Middle frontal gyrus (tissue), 1 donor: ENCODE measurements around the gene EFCAB5.
"Not testable (repeated sequence)": the region's sequence is repeated elsewhere in the genome, so short reads cannot be mapped to it uniquely, and the experiment has no call there.

Experiments used
- DNase-seq: peaks from one replicate; pipeline ENCODE4 v3.0.0-alpha.2; 2015; ENCODE audit warnings: low spot score; ENCODE audit errors: extremely low spot score

The EFCAB5 gene

DNA sequence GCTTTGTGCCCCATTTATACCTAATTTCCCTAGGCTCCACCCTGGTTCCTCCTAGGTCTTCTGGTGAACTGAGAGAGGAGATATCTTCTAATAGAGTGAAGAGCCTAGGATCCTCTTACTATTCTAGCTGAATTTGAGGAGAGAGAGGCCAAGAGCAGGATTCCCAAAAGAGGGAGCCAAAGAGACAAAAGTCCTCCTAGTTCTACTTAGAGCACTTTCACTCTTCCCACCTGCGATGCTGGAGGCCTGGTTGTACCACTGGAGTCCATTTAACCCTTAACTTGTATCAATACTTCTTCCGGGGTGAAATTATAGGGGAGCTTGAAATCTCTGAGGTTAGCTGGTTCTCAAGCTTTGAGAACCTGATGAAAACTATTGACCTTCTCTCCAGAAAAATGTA lies 8.1 kb upstream of the EFCAB5 start:
- DNase-seq = no peak

- not testable (repeated sequence) for DNase-seq
These were observed 5.5 kb upstream of the EFCAB5 start for GRCh38 chr17:29935909-29936308.

GRCh38 chr17:29936724-29937123 lies 4.7 kb upstream of the EFCAB5 start:
- DNase-seq = no peak

- no peak for DNase-seq
These were observed 3.8 kb downstream of the EFCAB5 start for GRCh38 chr17:29945281-29945680.

- DNase-seq = no peak
These were observed 7.2 kb downstream of the EFCAB5 start for GRCh38 chr17:29948448-29949215.

DNA sequence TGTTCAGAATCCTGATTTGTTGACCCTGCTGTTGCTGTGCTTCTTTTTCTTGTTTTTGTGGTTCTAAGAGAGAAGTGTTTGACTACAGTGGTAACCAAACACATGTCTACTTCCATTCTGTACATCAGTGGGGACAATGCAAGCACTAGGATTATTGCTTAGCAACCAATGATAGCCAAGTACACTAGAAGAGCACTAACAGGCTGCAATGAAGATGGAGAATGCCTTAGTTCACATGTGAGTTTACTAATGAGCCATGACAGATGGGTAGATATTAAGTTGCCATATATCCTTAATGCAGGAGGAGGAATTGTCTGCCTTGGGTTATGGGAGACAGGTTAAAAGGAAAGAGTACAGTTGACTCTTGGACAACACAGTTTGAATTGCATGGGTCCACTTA lies 8.3 kb downstream of the EFCAB5 start:
- no peak for DNase-seq

DNA sequence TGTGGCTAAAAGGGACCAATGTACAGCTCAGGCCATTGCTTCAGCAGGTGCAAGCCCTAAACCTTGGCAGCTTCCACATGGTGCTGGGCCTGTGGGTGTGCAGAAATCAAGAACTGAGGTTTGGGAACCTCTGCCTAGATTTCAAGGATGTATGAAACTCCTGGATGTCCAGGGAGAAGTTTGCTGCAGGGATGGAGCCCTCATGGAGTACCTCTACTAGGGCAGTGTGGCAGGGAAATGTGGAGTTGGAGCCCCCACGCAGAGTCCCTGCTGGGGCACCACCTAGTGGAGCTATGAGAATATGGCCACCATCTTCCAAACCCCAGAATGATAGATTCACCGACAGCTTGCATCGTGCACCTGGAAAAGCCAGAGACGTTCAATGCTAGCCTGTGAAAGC lies 13.0 kb downstream of the EFCAB5 start:
- DNase-seq = no peak

GRCh38 chr17:29956225-29956624 lies 14.8 kb downstream of the EFCAB5 start:
- no peak for DNase-seq

- DNase-seq = not testable (repeated sequence)
These were observed 16.1 kb downstream of the EFCAB5 start for GRCh38 chr17:29957488-29957887.

DNA sequence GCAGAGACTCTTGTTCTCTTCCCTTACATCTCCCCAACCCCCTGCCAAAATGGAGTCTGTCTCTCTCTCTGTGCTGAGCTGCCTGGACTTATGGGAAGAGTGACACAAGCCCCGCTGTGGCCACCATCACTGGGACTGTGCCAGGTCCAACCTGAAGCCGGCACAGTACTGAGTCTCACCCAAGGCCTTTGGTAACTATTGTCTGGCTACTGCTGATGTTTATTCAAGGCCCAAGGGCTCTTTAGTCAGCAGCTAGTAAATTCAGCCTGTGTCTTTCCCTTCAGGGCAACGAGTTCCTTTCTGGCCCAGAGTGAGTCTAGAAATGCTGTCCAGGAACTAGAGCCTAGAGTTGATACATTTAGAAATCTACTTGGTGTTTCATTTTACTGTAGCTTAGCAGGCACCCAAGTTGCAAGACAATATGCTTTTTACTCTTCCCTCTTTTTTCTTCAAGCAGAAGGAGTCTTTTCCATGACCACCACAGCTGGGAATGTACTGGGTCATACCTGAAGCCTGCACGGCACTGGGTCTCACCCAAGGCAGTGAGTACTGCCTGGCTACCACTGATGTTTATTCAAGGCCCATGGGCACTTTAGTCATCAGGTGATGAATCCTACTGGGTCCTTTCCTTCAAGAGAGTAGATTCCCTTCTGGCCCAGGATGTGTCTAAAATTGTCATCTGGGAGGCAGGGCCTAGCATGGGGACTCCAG lies 17.7 kb downstream of the EFCAB5 start:
- no peak for DNase-seq

GRCh38 chr17:29959658-29960337 lies 18.4 kb downstream of the EFCAB5 start:
- no peak for DNase-seq

GRCh38 chr17:29962656-29963055 lies 21.2 kb downstream of the EFCAB5 start:
- DNase-seq = no peak

GRCh38 chr17:29968271-29968670 lies 26.8 kb downstream of the EFCAB5 start:
- no peak for DNase-seq

DNA sequence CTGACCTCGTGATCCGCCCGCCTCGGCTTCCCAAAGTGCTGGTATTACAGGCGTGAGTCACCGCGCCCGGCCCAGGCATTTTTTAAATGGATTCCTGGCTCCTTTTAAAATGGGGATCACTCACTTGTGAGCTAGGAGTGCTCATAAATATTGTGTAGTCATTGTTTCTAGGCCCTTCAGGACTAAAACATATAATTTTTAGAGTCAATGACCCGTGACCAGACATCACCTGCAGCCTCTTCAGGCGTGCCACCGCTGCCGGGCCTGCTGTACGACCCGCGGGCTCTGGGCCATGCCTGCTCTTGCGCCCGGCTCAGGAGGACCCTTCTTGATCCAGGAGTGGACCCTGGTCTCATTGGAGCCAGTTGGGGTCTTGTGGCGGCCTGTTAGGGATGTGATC lies 30.8 kb downstream of the EFCAB5 start:
- DNase-seq = no peak

GRCh38 chr17:29973005-29973404 lies 31.6 kb downstream of the EFCAB5 start:
- DNase-seq = no peak

DNA sequence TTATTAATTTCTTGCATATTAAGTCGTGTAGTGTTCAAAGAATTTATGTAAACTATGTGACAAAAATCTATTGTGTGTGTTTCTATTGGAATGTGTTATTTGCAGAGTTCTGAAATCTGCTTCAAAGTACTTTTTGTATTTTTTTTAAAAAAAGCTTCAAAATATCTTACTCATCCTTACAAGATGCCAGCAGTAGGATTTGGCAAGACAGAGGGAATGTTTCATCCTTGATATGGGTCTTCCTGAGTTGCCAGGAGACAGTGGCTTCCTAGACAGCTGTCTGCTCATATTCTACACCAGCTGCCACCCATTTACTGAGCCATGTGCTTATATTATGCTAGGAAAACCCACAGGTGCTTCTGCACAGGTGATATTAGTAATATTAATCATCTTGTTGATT lies 36.4 kb downstream of the EFCAB5 start:
- DNase-seq = no peak

- DNase-seq = no peak
These were observed 38.8 kb downstream of the EFCAB5 start for GRCh38 chr17:29980261-29980660.

- DNase-seq = no peak
These were observed 41.7 kb downstream of the EFCAB5 start for GRCh38 chr17:29982991-29983653.

- DNase-seq = no peak
These were observed 55.0 kb downstream of the EFCAB5 start for GRCh38 chr17:29996458-29996857.

DNA sequence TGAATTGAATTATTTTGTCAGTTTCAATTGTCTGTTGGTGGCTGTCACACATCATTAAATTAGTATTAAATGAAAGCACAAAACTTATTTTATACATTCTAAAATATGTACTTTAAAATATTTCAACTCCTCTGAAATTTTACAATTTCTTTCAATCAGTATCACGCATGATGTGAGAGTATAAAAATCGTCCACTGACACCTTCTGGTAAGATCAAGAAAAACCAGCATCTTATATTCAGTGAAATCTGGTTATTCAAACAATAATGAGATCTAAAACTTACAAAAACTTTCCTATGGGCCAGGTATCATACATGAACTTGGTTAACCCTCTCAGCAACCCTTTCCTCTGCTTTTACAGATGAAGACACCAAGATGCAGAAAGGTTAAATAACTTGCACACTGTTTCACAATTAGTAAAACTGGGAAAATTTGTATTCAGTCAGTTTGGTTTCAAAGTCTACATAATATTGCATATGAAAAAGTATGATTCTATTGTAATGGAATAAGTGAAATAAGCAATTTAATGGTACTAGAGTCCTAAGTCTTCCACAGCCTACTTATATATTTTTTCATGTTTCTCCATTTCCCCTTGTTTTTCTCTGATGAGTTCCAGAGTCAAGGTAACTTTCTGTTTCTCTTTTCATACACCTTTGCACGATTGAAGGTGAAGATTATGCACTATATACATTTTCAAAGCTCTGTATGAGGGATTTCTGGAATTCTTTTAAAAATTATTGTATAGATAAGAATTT lies 58.7 kb downstream of the EFCAB5 start:
- DNase-seq = no peak

DNA sequence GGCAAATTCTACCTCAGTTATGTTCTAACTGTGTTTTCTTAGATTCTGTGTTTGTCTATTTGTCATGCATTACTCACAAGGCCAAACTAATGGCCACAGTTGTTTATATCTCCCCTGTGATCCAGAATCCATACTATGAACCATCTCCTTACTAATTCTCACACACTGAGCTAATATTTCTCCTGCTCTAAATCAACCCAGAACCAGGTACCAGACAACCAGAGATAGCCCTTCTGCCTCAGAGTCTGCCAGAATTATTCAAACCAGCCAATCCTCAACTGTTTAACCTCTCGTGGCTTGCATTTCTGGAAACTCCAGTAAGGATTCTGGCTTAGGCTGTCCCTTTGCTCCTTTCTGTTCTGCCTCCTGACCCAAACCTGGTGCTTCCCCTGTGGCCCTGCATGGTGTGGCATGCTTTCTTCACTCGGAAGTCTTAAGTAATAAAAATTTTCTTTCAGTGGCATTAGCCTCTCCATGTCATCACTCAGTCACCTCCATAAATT lies 59.4 kb downstream of the EFCAB5 start:
- no peak for DNase-seq
